A549 (cell line): ENCODE results near the gene FLNB. TPM values are rescaled to one million over a fixed set of nuclear protein-coding genes. Genes with fewer than 3 reads are reported as not detected.
A peak's percentile ranks its signal among the peaks of the same experiment; 100 is the strongest.

Experiments
- ATAC-seq, 2 experiments: fragments of 200-7000 bp in 1 of 2; fragments of >200 bp in 1 of 2; cut with Nextera tagmentation in 1 of 2; cut with Tn5 transposase in 1 of 2; 3 replicates each; pipeline versions ENCODE4 v1.8.0 to v1.9.1; 2018 to 2020; ENCODE audit warnings: mild to moderate bottlenecking in 1 of 2, moderate library complexity in 1 of 2
- CTCF ChIA-PET: fragments of 300-600 bp; sonication (Branson Sonifier 250); formaldehyde crosslinking; extraction: SDS; loops from one replicate; lab custom pipeline; 2021; ENCODE audit warnings: antibody characterized with exemption, inconsistent platforms; lab: Yijun Ruan, JAX
- POLR2A ChIA-PET: fragments of 350-600 bp; formaldehyde crosslinking; extraction: SDS; loops from one replicate; lab custom pipeline; 2021; ENCODE audit warnings: antibody characterized with exemption, inconsistent platforms; lab: Yijun Ruan, JAX
- DNase-seq, 2 experiments: peaks; one replicate each; pipeline versions ENCODE4 v3.0.0 to v3.0.0-alpha.2; 2011 to 2016; ENCODE audit warnings: low read depth in 1 of 2, low spot score in 1 of 2
- FAIRE-seq: peaks from 2 replicates; lab custom pipeline; 2011; peaks lifted over from hg19 to GRCh38; lab: Jason Lieb, UNC
- H3K27ac ChIP-seq, 2 experiments: fragments of >200 bp; sonication (Bioruptor Twin); formaldehyde crosslinking; 3 replicates each; pipeline ENCODE4 v1.5.1; 2016 to 2017
- H3K4me1 ChIP-seq: fragments of >200 bp; sonication (Bioruptor Twin); formaldehyde crosslinking; 3 replicates; pipeline ENCODE4 v1.6.1; 2016
- H3K4me2 ChIP-seq: fragments of >200 bp; sonication (Bioruptor Twin); formaldehyde crosslinking; 3 replicates; pipeline ENCODE4 v1.6.1; 2016
- H3K4me3 ChIP-seq: fragments of >200 bp; sonication (Bioruptor Twin); formaldehyde crosslinking; 3 replicates; pipeline ENCODE4 v1.5.1; 2016
- H3K9me3 ChIP-seq: fragments of >200 bp; sonication (Bioruptor Twin); formaldehyde crosslinking; 3 replicates; pipeline ENCODE4 v1.6.1; 2016
- ATOH8 ChIP-seq: fragments of 250-450 bp; sonication (Bioruptor Pico); IDR thresholded peaks from 2 replicates; pipeline ENCODE4 v1.5.0; 2020; ENCODE audit warnings: low read depth, mild to moderate bottlenecking, moderate library complexity
- CEBPB ChIP-seq, 2 experiments: fragments of >200 bp in 1 of 2; sonication (Bioruptor Twin) in 1 of 2; formaldehyde crosslinking in 1 of 2; IDR thresholded peaks; 2 replicates each; pipeline ENCODE4 v1.6.1; 2012 to 2016
- CHD2 ChIP-seq: fragments of 150-350 bp; IDR thresholded peaks from 2 replicates; pipeline ENCODE4 v1.6.1; 2014; ENCODE audit warnings: low read length; ENCODE audit not compliant: partially characterized antibody
- EP300 ChIP-seq, 2 experiments: fragments of >200 bp; sonication (Bioruptor Twin); formaldehyde crosslinking; IDR thresholded peaks; 2 replicates in 1 of 2; 3 replicates in 1 of 2; pipeline ENCODE4 v1.6.1; 2016 to 2017
- FOSB ChIP-seq: fragments of 250-450 bp; sonication (Bioruptor Pico); IDR thresholded peaks from 2 replicates; pipeline ENCODE4 v1.5.0; 2020; ENCODE audit warnings: mild to moderate bottlenecking, moderate library complexity
- FOSL2 ChIP-seq, 2 experiments: fragments of 450-650 bp in 1 of 2; fragments of >200 bp in 1 of 2; sonication (Bioruptor Twin) in 1 of 2; formaldehyde crosslinking; IDR thresholded peaks; 2 replicates each; pipeline versions ENCODE4 v1.5.0 to v1.6.1; 2016 to 2020; ENCODE audit warnings: mild to moderate bottlenecking in 1 of 2, moderate library complexity in 1 of 2
- GATA3 ChIP-seq: IDR thresholded peaks from 2 replicates; pipeline ENCODE4 v1.6.1; 2012; ENCODE audit warnings: borderline replicate concordance
- HDAC2 ChIP-seq: fragments of 200-600 bp; sonication (generic); IDR thresholded peaks from 2 replicates; pipeline ENCODE4 v1.6.1; 2016
- HMGXB4 ChIP-seq: fragments of 250-450 bp; sonication (Bioruptor Pico); IDR thresholded peaks from 2 replicates; pipeline ENCODE4 v1.5.0; 2021; ENCODE audit warnings: mild to moderate bottlenecking, moderate library complexity, borderline replicate concordance
- HOXA7 ChIP-seq: fragments of 250-450 bp; sonication (Bioruptor Pico); IDR thresholded peaks from 2 replicates; pipeline ENCODE4 v1.5.0; 2020; ENCODE audit warnings: mild to moderate bottlenecking, moderate library complexity
- HOXB13 ChIP-seq: fragments of 250-450 bp; sonication (Bioruptor Pico); IDR thresholded peaks from 2 replicates; pipeline ENCODE4 v1.5.0; 2020; ENCODE audit warnings: low read depth, mild to moderate bottlenecking, moderate library complexity
- JUNB ChIP-seq: fragments of >200 bp; sonication (Bioruptor Twin); formaldehyde crosslinking; IDR thresholded peaks from 2 replicates; pipeline ENCODE4 v1.6.1; 2016
- KDM1A ChIP-seq: fragments of 200-600 bp; sonication (generic); IDR thresholded peaks from 2 replicates; pipeline ENCODE4 v1.6.1; 2016; ENCODE audit warnings: low read depth, mild to moderate bottlenecking
- MAFK ChIP-seq: fragments of 450-650 bp; IDR thresholded peaks from 2 replicates; pipeline ENCODE4 v1.6.1; 2014; ENCODE audit not compliant: partially characterized antibody
- NFE2L2 ChIP-seq: fragments of 150-350 bp; conservative IDR thresholded peaks from 2 replicates; pipeline ENCODE4 v1.6.1; 2014; ENCODE audit warnings: low read length
- NR3C1 ChIP-seq: fragments of >200 bp; sonication (Bioruptor Twin); formaldehyde crosslinking; IDR thresholded peaks from 3 replicates; pipeline ENCODE4 v1.6.1; 2017
- PHF8 ChIP-seq: fragments of 200-600 bp; sonication (generic); IDR thresholded peaks from 2 replicates; pipeline ENCODE4 v1.6.1; 2016; ENCODE audit warnings: low read depth, mild to moderate bottlenecking, antibody characterized with exemption, moderate library complexity, borderline replicate concordance
- POLR2A ChIP-seq: IDR thresholded peaks from 2 replicates; pipeline ENCODE4 v1.6.1; 2012; ENCODE audit warnings: mild to moderate bottlenecking, low read length
- RARB ChIP-seq: fragments of 250-450 bp; sonication (Bioruptor Pico); IDR thresholded peaks from 2 replicates; pipeline ENCODE4 v1.8.0; 2021; ENCODE audit warnings: mild to moderate bottlenecking, moderate library complexity
- REST ChIP-seq: fragments of 200-600 bp; sonication (generic); IDR thresholded peaks from 2 replicates; pipeline ENCODE4 v1.6.1; 2016; ENCODE audit warnings: antibody characterized with exemption, mild to moderate bottlenecking, moderate library complexity
- USF2 ChIP-seq: fragments of 450-650 bp; IDR thresholded peaks from 2 replicates; pipeline ENCODE4 v1.6.1; 2014; ENCODE audit warnings: antibody characterized with exemption
- ZNF302 ChIP-seq: fragments of 250-450 bp; sonication (Bioruptor Pico); IDR thresholded peaks from 2 replicates; pipeline ENCODE4 v1.9.0; 2021; ENCODE audit warnings: inconsistent platforms, mild to moderate bottlenecking, moderate library complexity
- WGBS: methylation state at CpG from one replicate; pipeline ENCODE4 v1.1.6; 2017; ENCODE audit errors: missing lambda C conversion rate; 5-methylcytosine and 5-hydroxymethylcytosine counted together
- polyA plus RNA-seq, 4 experiments: library from polyadenylated mRNA; depleted of rRNA in 3 of 4; stranded (reverse); fragments of >200 nt; fragmentation: RNase III in 1 of 4; extraction: RNeasy Plus Mini Kit Qiagen cat#74134 plus additional on column Dnase treatment in 1 of 4; gene quantifications; 2 replicates in 3 of 4; 3 replicates in 1 of 4; pipeline ENCODE4 v1.2.3, GENCODE V29; 2011 to 2017

Gene FLNB
- polyA plus RNA-seq, 2 of the 4 experiments (the other 2 are of a cell fraction) = 235 to 439 TPM

- Histone ChIP-seq H3K9me3 (no peaks in the 10 kb centered on the region), H3K4me2 (peak overlapping the region; percentile 87), H3K4me3 (peak overlapping the region; percentile 99), H3K27ac (peak overlapping the region; percentile 84 to 97), H3K4me1 (peaks cover 57% of the 10 kb centered on the region)
- TF ChIP-seq REST (no peak), ZNF302 (CRISPR knock-in tag) (no peak), JUNB (no peak), HOXB13 (no peak), HDAC2 (no peak), POLR2A (no peak), NFE2L2 (no peak), KDM1A (no peak), USF2 (no peak), FOSB (CRISPR knock-in tag) (no peak), HMGXB4 (no peak), ATOH8 (CRISPR knock-in tag) (no peak), HOXA7 (CRISPR knock-in tag) (no peak), FOSL2 (IDR thresholded peaks at IDR 0.05) (no peak), FOSL2 (CRISPR knock-in tag; IDR thresholded peaks at IDR 0.05) (no peak), PHF8 (no peak), EP300 (IDR thresholded peaks at IDR 0.05) (no peak), CHD2 (no peak), GATA3 (no peak)
- ChIA-PET POLR2A (no interaction called here), CTCF (interaction anchor here (5.8 kb wide), 1 partner anchor 50 kb away, joined by 22 read pairs; no protein-coding TSS in a partner anchor)
- no peak for ATAC-seq
- WGBS = 7% methylated on average over 1 of the region's 1 CpG
- no peak for DNase-seq
- no peak for FAIRE-seq
Measured at GRCh38 chr3:58012302-58012701, 4.1 kb downstream of the FLNB start.

- ChIA-PET POLR2A (interaction anchor here (0.6 kb wide), 1 partner anchor 48 kb away, joined by 12 read pairs; no protein-coding TSS in a partner anchor), CTCF (interaction anchor here (5.8 kb wide), 1 partner anchor 51 kb away, joined by 22 read pairs; no protein-coding TSS in a partner anchor)
- WGBS = 35% methylated on average over 3 of the region's 3 CpGs
- peak overlapping the region; percentile 87 for H3K4me2 ChIP-seq
- no peaks in the 10 kb centered on the region for H3K9me3 ChIP-seq
- FAIRE-seq (no peak), ATAC-seq (no peak), DNase-seq (no peak)
- TF ChIP-seq NR3C1 (no peak), PHF8 (no peak), CEBPB (IDR thresholded peaks at IDR 0.05) (no peak), RARB (no peak), USF2 (no peak), MAFK (no peak)
- H3K4me3 ChIP-seq = peak overlapping the region; percentile 99
- peak overlapping the region; percentile 84 to 97 for H3K27ac ChIP-seq
- H3K4me1 ChIP-seq = peaks cover 60% of the 10 kb centered on the region
Measured at GRCh38 chr3:58013099-58013498, 4.9 kb downstream of the FLNB start.
